Tibial nerve (tissue), 4 donors: ENCODE measurements around the gene TRIM58. TPM values are rescaled to one million over a fixed set of nuclear protein-coding genes. Genes with fewer than 3 reads are reported as not detected.

Source experiments
- DNase-seq, 2 donors: peaks; one replicate each; pipeline ENCODE4 v3.0.0-alpha.2; 2019; ENCODE audit warnings: low spot score in 2 of 2
- H3K27ac ChIP-seq, 4 donors: fragments of 200-600 bp; sonication (generic) in 3 of 4; one replicate each; pipeline ENCODE4 v1.5.1; 2017 to 2019; ENCODE audit warnings: mild to moderate bottlenecking in 1 of 4
- H3K27me3 ChIP-seq, 2 donors: fragments of 200-600 bp; sonication (generic) in 1 of 2; one replicate each; pipeline versions ENCODE4 v1.5.1 to v1.6.0; 2017 to 2019
- H3K36me3 ChIP-seq, 3 donors: fragments of 200-600 bp; sonication (generic); one replicate each; pipeline ENCODE4 v1.5.1; 2018 to 2019
- H3K4me1 ChIP-seq, 4 donors: fragments of 200-600 bp; sonication (generic) in 3 of 4; one replicate each; pipeline ENCODE4 v1.5.1; 2017 to 2019
- H3K4me3 ChIP-seq, 4 donors: fragments of 200-600 bp; sonication (generic) in 3 of 4; one replicate each; pipeline ENCODE4 v1.5.1; 2017 to 2019; ENCODE audit warnings: mild to moderate bottlenecking in 1 of 4, moderate library complexity in 1 of 4
- H3K9me3 ChIP-seq, 4 donors: fragments of 200-600 bp; sonication (generic) in 3 of 4; one replicate each; pipeline ENCODE4 v1.5.1; 2017 to 2019
- EP300 ChIP-seq, 2 donors: sonication (generic); formaldehyde crosslinking; IDR thresholded peaks; one replicate each; pipeline ENCODE4 v1.6.1; 2017; ENCODE audit warnings: antibody characterized with exemption in 2 of 2, mild to moderate bottlenecking in 1 of 2
- POLR2A ChIP-seq, 2 donors: fragments of 450-650 bp; IDR thresholded peaks; one replicate each; pipeline ENCODE4 v1.6.1; 2017; ENCODE audit warnings: antibody characterized with exemption in 2 of 2, mild to moderate bottlenecking in 2 of 2, moderate library complexity in 2 of 2
- WGBS, 2 donors: methylation state at CpG; one replicate each; pipeline ENCODE4 v1.1.5; 2018; 5-methylcytosine and 5-hydroxymethylcytosine counted together
- total RNA-seq, 4 donors: library from RNA; depleted of rRNA; stranded (reverse); fragments of >200 nt; gene quantifications; one replicate each; pipeline ENCODE4 v1.1.0, GENCODE V29; 2016
- TF ChIP-seq, protein P1 (sequence below), 5 experiments: fragments of 200-600 bp in 3 of 5; fragments of 450-650 bp in 2 of 5; sonication (generic) in 3 of 5; IDR thresholded peaks; one replicate each; pipeline ENCODE4 v1.5.1; 2016 to 2019; ENCODE audit warnings: antibody characterized with exemption in 5 of 5, mild to moderate bottlenecking in 3 of 5, moderate library complexity in 2 of 5

The TRIM58 gene
- total RNA-seq, 4 donors from 2014 or later, result 3.9 to 17.4 (median 6.9) TPM

DNA sequence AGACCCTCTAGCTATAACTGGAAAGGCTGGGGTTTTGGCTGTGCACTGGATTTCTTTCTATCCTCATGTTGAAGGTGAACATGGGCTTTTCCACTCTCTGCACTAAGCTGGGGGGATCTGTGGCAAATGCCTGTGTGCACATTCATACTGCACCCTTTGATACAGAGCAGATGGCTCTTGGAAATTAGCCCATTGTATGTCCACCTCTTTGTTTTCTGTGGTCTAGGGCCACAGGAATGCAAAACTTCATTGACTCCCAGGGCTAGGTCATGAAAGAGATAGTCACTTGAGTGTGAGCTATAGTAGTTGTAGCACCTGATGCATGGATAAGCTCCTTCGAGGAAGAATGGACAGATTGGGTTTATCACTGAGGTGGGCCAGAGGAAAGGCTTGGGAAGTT, 27.3 kb upstream of the TRIM58 start:
- Histone ChIP-seq H3K27me3 (no peaks in the 10 kb centered on the region), H3K4me1 (no peaks in the 10 kb centered on the region), H3K9me3 (no peaks in the 10 kb centered on the region), H3K4me3 (no peak overlapping the region), H3K27ac (no peak overlapping the region), H3K36me3 (no peaks in the 10 kb centered on the region)
- no peak for DNase-seq
- TF ChIP-seq, protein P1, sequence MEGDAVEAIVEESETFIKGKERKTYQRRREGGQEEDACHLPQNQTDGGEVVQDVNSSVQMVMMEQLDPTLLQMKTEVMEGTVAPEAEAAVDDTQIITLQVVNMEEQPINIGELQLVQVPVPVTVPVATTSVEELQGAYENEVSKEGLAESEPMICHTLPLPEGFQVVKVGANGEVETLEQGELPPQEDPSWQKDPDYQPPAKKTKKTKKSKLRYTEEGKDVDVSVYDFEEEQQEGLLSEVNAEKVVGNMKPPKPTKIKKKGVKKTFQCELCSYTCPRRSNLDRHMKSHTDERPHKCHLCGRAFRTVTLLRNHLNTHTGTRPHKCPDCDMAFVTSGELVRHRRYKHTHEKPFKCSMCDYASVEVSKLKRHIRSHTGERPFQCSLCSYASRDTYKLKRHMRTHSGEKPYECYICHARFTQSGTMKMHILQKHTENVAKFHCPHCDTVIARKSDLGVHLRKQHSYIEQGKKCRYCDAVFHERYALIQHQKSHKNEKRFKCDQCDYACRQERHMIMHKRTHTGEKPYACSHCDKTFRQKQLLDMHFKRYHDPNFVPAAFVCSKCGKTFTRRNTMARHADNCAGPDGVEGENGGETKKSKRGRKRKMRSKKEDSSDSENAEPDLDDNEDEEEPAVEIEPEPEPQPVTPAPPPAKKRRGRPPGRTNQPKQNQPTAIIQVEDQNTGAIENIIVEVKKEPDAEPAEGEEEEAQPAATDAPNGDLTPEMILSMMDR (IDR thresholded peaks at IDR 0.05), result no peak
- no peak for TF ChIP-seq POLR2A (IDR thresholded peaks at IDR 0.05)
- no peak for TF ChIP-seq EP300 (IDR thresholded peaks at IDR 0.05)
- 0% methylated on average over 1 of the region's 1 CpG for WGBS, 2 donors

DNA sequence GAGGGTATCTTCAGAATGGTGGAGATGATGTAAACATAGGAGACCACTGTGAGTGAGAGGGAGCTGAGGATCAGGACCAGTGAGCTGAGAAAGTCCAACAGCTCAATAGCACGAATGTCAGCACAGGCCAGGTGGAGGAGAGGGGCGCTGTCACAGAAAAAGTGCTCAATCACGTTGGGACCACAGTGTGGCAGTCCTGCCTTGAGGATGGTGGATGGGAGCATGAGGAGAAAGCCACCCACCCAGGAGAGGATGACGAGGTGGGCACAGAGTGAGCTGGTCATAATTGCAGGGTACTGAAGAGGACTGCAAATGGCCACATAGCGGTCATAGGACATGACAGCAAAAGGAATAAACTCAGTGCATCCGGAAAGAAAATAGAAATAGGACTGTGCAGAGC, 23.4 kb upstream of the TRIM58 start:
- TF ChIP-seq POLR2A (IDR thresholded peaks at IDR 0.05) (no peak), EP300 (IDR thresholded peaks at IDR 0.05) (no peak)
- TF ChIP-seq, protein P1 (IDR thresholded peaks at IDR 0.05), result no peak
- H3K9me3 ChIP-seq, result no peaks in the 10 kb centered on the region
- WGBS, 2 donors, result 67 to 72% methylated on average over 6 of the region's 6 CpGs
- H3K27me3 ChIP-seq, result no peaks in the 10 kb centered on the region
- no peak for DNase-seq
- no peak overlapping the region for H3K4me3 ChIP-seq
- no peak overlapping the region for H3K27ac ChIP-seq
- no peaks in the 10 kb centered on the region for H3K4me1 ChIP-seq
- no peaks in the 10 kb centered on the region for H3K36me3 ChIP-seq

DNA sequence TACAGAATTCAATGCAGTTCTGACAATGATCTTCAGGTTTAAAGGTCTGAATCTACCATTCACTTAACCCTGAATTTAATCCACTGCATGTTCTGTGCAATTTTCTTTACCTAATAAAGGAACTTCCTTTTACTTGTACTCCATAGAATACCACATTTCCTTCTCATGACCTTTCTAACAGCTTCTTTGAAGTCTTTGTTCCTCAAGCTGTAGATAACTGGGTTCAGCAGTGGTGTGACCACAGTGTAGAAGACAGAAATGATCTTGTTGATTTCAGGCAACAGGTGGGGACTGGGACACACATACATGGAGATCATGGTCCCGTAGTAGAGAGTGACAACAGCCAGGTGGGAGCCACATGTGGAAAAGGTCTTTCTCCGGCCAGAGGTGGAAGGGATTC, 16.2 kb upstream of the TRIM58 start:
- H3K9me3 ChIP-seq, result no peaks in the 10 kb centered on the region
- H3K27ac ChIP-seq, result no peak overlapping the region
- 91 to 92% methylated on average over 2 of the region's 2 CpGs for WGBS, 2 donors
- H3K4me3 ChIP-seq, result no peak overlapping the region
- TF ChIP-seq EP300 (IDR thresholded peaks at IDR 0.05) (no peak), POLR2A (IDR thresholded peaks at IDR 0.05) (no peak)
- TF ChIP-seq, protein P1 (IDR thresholded peaks at IDR 0.05), result no peak
- no peak for DNase-seq
- H3K27me3 ChIP-seq, result no peaks in the 10 kb centered on the region
- no peaks in the 10 kb centered on the region for H3K36me3 ChIP-seq
- no peaks in the 10 kb centered on the region for H3K4me1 ChIP-seq

DNA sequence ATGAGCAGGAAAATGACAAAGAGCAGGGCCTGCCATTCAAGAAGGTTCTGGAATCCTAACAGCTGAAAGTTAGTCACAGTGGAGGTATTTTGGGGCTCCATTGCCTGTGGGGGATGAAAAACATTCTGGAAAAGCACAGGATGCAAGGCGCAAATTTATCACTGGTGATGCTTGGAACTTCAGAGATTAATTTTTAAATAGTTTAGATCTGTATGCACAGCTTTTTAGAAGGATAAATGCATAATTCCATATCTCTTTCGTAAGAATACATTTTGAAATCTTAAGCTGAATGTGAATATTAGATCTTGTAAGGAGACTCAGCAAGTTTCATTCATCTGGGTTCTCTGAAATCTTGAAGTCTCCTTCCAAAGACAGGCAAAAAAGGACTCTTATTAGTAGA, 15.2 kb upstream of the TRIM58 start, which contains the start of gene OR11L1:
Gene OR11L1 (minus strand): TSS at position 101 of the 400 bp plus-strand sequence. CDS start 0 bp downstream, at position 101.
- no peak for DNase-seq
- Histone ChIP-seq H3K36me3 (no peaks in the 10 kb centered on the region), H3K9me3 (no peaks in the 10 kb centered on the region), H3K27ac (no peak within 1 kb of the TSS), H3K4me1 (no peaks in the 10 kb centered on the region), H3K27me3 (no peaks in the 10 kb centered on the region), H3K4me3 (no peak within 1 kb of the TSS)
- 90 to 95% methylated on average over 2 of the region's 2 CpGs for WGBS, 2 donors
- TF ChIP-seq POLR2A (IDR thresholded peaks at IDR 0.05) (no peak), EP300 (IDR thresholded peaks at IDR 0.05) (no peak)
- TF ChIP-seq, protein P1 (IDR thresholded peaks at IDR 0.05), result no peak

DNA sequence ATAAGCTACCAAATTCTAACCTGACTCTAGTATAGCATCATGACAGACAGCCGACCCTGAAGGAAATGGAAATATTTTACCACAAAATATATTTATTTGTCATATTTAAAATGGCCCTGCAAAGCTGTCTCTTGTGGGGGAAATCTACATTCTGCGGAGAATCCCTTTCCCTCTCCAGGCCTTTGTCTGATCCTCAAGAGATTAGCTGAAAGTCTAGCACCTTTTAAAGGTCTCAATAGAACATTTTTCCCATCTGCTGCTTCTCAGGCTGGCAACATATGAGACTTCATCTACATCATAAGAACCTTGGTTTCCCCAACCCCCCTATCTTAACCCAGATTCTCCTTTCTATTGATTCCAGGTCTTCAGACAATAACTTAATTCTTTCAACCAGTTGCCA, 13.6 kb upstream of the TRIM58 start:
- Histone ChIP-seq H3K4me3 (no peak overlapping the region), H3K27me3 (no peaks in the 10 kb centered on the region), H3K27ac (no peak overlapping the region), H3K4me1 (no peaks in the 10 kb centered on the region), H3K36me3 (no peaks in the 10 kb centered on the region), H3K9me3 (no peaks in the 10 kb centered on the region)
- no peak for TF ChIP-seq EP300 (IDR thresholded peaks at IDR 0.05)
- TF ChIP-seq, protein P1 (IDR thresholded peaks at IDR 0.05), result no peak
- TF ChIP-seq POLR2A (IDR thresholded peaks at IDR 0.05), result no peak
- no peak for DNase-seq
- WGBS, 2 donors, result 43 to 49% methylated on average over 2 of the region's 2 CpGs
